GM12801 (cell line): ENCODE results near the gene ZNF335.

ENCODE experiments used
- CTCF ChIP-seq: IDR thresholded peaks from one replicate; pipeline ENCODE4 v1.5.1; 2011; ENCODE audit warnings: control low read depth; ENCODE audit not compliant: insufficient read length; ENCODE audit errors: extremely low read depth

The ZNF335 gene

GRCh38 chr20:45909817-45910669, 62.0 kb downstream of the ZNF335 start:
- TF ChIP-seq CTCF: no peak

- no peak for TF ChIP-seq CTCF
Measured at GRCh38 chr20:45909336-45909808, 62.6 kb downstream of the ZNF335 start.

GRCh38 chr20:45908084-45908483, 63.9 kb downstream of the ZNF335 start:
- TF ChIP-seq CTCF: no peak

DNA sequence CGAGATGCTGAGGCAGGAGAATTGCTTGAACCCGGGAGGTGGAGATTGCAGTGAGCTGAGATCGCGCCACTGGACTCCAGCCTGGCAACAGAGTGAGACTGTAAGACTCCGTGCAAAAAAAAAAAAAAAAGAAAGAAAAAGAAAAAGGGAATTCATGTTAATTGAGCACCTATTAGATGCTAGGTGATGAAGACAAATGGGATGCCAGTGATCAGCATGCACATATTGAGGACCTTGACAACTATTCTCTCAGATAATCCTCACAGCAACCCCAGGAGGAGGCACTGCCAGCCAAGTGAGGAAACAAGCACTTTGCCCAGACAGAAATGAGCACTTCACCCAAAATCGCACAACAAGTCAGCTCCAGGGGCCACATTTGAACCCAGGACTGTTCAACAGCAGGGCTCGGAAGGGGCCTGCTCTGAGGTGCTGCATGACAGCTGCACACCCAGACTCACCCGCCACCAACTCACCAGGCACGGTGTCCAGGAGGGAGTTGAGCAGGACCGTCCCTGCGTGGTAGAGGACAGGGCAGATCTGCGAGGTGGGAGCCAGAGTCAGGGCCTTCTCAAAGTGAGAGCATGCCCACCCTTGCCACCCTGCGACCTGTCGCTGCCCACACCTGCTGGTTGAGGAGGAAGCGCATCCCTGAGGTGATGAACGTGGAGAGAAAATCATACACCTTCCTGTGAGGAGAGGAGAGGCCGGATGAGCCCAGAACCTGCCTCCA, 64.6 kb downstream of the ZNF335 start:
- no peak for TF ChIP-seq CTCF

- TF ChIP-seq CTCF: no peak
Measured at GRCh38 chr20:45905505-45906079, 66.4 kb downstream of the ZNF335 start.

DNA sequence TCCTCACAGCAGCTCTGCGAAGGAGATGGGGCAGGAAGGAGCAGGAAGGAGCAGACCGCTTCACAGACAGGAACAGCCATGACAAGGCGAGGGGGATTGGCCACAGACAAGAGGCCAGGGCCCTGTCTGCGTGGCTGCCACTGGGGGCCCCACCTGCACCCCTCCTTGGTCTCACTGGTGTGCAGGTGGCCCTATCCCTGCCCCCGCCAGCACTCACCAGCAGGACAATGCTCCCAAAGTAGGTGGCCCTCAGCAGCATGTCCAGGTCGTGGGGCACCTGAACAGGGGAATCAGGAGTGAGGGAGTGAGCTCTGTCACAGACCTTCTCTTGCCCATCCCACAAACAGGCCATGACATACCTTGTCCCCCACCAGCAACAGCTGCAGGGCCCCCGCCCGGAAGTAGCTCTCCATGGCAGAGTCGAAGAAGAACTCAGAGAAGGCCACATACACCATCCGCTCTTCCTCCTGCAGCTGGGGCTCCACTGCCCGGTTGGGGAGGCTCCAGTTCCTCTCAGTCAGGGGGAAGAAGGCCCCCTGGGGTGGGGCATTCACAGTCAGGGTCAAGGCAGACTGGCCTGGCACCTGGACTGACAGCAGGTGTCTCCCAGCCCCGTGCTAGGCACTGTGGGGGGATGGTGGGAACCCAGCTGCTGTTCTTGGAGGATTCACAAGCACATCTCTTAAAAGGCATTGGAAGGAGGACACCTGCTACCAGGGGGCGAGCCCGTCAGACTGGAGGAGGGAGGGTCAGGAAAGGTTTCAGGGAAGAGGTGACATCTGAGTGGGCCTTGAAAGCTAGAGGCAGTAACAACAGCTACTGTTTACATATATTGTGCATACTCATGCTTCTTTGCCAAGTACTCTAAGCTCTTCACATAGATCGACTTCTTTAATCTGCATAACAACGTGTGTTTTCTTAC, 67.2 kb downstream of the ZNF335 start:
- no peak for TF ChIP-seq CTCF
